Liver (tissue), 3 donors: ENCODE data around the gene NDUFS6.

Source experiments
- ATF3 ChIP-seq: IDR thresholded peaks from 2 replicates; pipeline ENCODE4 v1.6.1; 2016; ENCODE audit warnings: antibody characterized with exemption
- CTCF ChIP-seq: fragments of 150-350 bp; IDR thresholded peaks from 2 replicates; pipeline ENCODE4 v1.5.1; 2017; ENCODE audit warnings: improper control_type of control experiment, low read depth, low read length; ENCODE audit not compliant: missing input control
- JUND ChIP-seq, 2 donors: IDR thresholded peaks; 2 replicates each; pipeline ENCODE4 v1.6.1; 2016; ENCODE audit warnings: antibody characterized with exemption in 2 of 2
- RAD21 ChIP-seq, 2 donors: IDR thresholded peaks; 2 replicates each; pipeline ENCODE4 v1.6.1; 2016; ENCODE audit warnings: antibody characterized with exemption in 2 of 2, mild to moderate bottlenecking in 2 of 2
- RXRA ChIP-seq, 2 donors: IDR thresholded peaks; 2 replicates each; pipeline ENCODE4 v1.6.1; 2017 to 2018; ENCODE audit warnings: antibody characterized with exemption in 2 of 2, mild to moderate bottlenecking in 1 of 2
- YY1 ChIP-seq: IDR thresholded peaks from 2 replicates; pipeline ENCODE4 v1.6.1; 2016; ENCODE audit warnings: antibody characterized with exemption, mild to moderate bottlenecking
- ZBTB33 ChIP-seq: IDR thresholded peaks from 2 replicates; pipeline ENCODE4 v1.6.1; 2016; ENCODE audit warnings: antibody characterized with exemption
- donor health status: healthy.
- donor health status: healthy.

GRCh38 chr5:1767524-1768282, 33.5 kb upstream of the NDUFS6 start:
- no peak for TF ChIP-seq RAD21 (IDR thresholded peaks at IDR 0.05)
- TF ChIP-seq YY1: no peak
- TF ChIP-seq ZBTB33: no peak
- TF ChIP-seq CTCF: no peak
- no peak for TF ChIP-seq RXRA (IDR thresholded peaks at IDR 0.05)
- no peak for TF ChIP-seq JUND (IDR thresholded peaks at IDR 0.05)
- TF ChIP-seq ATF3: no peak
